Fibroblast of skin of left quadriceps (primary cell): ENCODE data around the gene IMMT.
"Not testable (repeated sequence)": the region's sequence is repeated elsewhere in the genome, so short reads cannot be mapped to it uniquely, and the experiment has no call there.

ENCODE experiments used
- DNase-seq, 2 experiments: peaks; one replicate each; pipeline ENCODE4 v3.0.0-alpha.2; 2013; ENCODE audit warnings: low read depth in 2 of 2

Gene IMMT

GRCh38 chr2:86195055-86195807 is at the start of gene IMMT:
TSS of gene IMMT (minus strand) at chr2:86195462. CDS start at chr2:86195382, 80 bp downstream.
- DNase-seq: peak; percentile 86 to 87

GRCh38 chr2:86244781-86245180 is 49.5 kb upstream of the IMMT start:
- DNase-seq: not testable (repeated sequence)

GRCh38 chr2:86243950-86244733 is 48.9 kb upstream of the IMMT start:
- DNase-seq: no peak

GRCh38 chr2:86243272-86243671 is 48.0 kb upstream of the IMMT start:
- no peak for DNase-seq

- DNase-seq: no peak
Observed at GRCh38 chr2:86241611-86242010, 46.3 kb upstream of the IMMT start.

- DNase-seq: no peak
Observed at GRCh38 chr2:86240251-86240650, 45.0 kb upstream of the IMMT start.

GRCh38 chr2:86239745-86240144 is 44.5 kb upstream of the IMMT start:
- DNase-seq: no peak

GRCh38 chr2:86239326-86239725 is 44.1 kb upstream of the IMMT start:
- no peak for DNase-seq

- DNase-seq: no peak
Observed at GRCh38 chr2:86238354-86238753, 43.1 kb upstream of the IMMT start.

- DNase-seq: no peak
Observed at GRCh38 chr2:86237172-86237571, 41.9 kb upstream of the IMMT start.

GRCh38 chr2:86235196-86235980 is 40.1 kb upstream of the IMMT start:
- DNase-seq: no peak

- no peak for DNase-seq
Observed at GRCh38 chr2:86234563-86235131, 39.4 kb upstream of the IMMT start.

GRCh38 chr2:86233436-86233835 is 38.2 kb upstream of the IMMT start:
- DNase-seq: no peak

- DNase-seq: no peak
Observed at GRCh38 chr2:86232910-86233309, 37.6 kb upstream of the IMMT start.

GRCh38 chr2:86232373-86232784 is 37.1 kb upstream of the IMMT start:
- DNase-seq: no peak

- DNase-seq: no peak
Observed at GRCh38 chr2:86231680-86232372, 36.6 kb upstream of the IMMT start.

GRCh38 chr2:86230961-86231360 is 35.7 kb upstream of the IMMT start:
- no peak for DNase-seq

- no peak for DNase-seq
Observed at GRCh38 chr2:86229221-86229620, 34.0 kb upstream of the IMMT start.

GRCh38 chr2:86228574-86228973 is 33.3 kb upstream of the IMMT start:
- not testable (repeated sequence) for DNase-seq

GRCh38 chr2:86227685-86228084 is 32.4 kb upstream of the IMMT start:
- no peak for DNase-seq
